ENCODE measurements around the gene KLRC2.
"Not testable (repeated sequence)": the region's sequence is repeated elsewhere in the genome, so short reads cannot be mapped to it uniquely, and the experiment has no call there.

The KLRC2 gene

GRCh38 chr12:10435816-10436215 lies at the start of gene KLRC2:
Gene KLRC2, minus strand, starts transcription at chr12:10436010. Its CDS starts 24 bp downstream, at chr12:10435986.
- H3K9me3 Mint-ChIP-seq, H3K36me3 Mint-ChIP-seq, H3K4me3 Mint-ChIP-seq: not testable (repeated sequence)

GRCh38 chr12:10481901-10482300 lies 46.1 kb upstream of the KLRC2 start:
- not testable (repeated sequence) for H3K9me3 Mint-ChIP-seq, H3K27me3 Mint-ChIP-seq, H3K27ac Mint-ChIP-seq, H3K36me3 Mint-ChIP-seq, H3K4me3 Mint-ChIP-seq, H3K4me1 Mint-ChIP-seq

More at GRCh38 chr12:10435816-10436215, at the start of gene KLRC2:
- not testable (repeated sequence) for H3K27me3 Mint-ChIP-seq, H3K4me1 Mint-ChIP-seq, H3K27ac Mint-ChIP-seq

- H3K4me3 Mint-ChIP-seq, H3K4me1 Mint-ChIP-seq, H3K36me3 Mint-ChIP-seq, H3K9me3 Mint-ChIP-seq, H3K27me3 Mint-ChIP-seq, H3K27ac Mint-ChIP-seq: not testable (repeated sequence)
Measured at GRCh38 chr12:10472808-10473207, 37.0 kb upstream of the KLRC2 start.

- H3K36me3 Mint-ChIP-seq = no peaks in the 10 kb centered on the region
- H3K9me3 Mint-ChIP-seq = no peaks in the 10 kb centered on the region
- peaks cover 19% of the 10 kb centered on the region for H3K27me3 Mint-ChIP-seq
- H3K4me3 Mint-ChIP-seq = no peak overlapping the region
- no peak overlapping the region for H3K27ac Mint-ChIP-seq
- no peaks in the 10 kb centered on the region for H3K4me1 Mint-ChIP-seq
Measured at GRCh38 chr12:10469701-10470100, 33.9 kb upstream of the KLRC2 start.

- no peaks in the 10 kb centered on the region for H3K36me3 Mint-ChIP-seq
- H3K9me3 Mint-ChIP-seq = peaks cover 11% of the 10 kb centered on the region
- H3K4me1 Mint-ChIP-seq = no peaks in the 10 kb centered on the region
- no peak overlapping the region for H3K4me3 Mint-ChIP-seq
- H3K27me3 Mint-ChIP-seq = peaks cover 28% of the 10 kb centered on the region
- no peak overlapping the region for H3K27ac Mint-ChIP-seq
Measured at GRCh38 chr12:10466311-10466710, 30.5 kb upstream of the KLRC2 start.

- H3K36me3 Mint-ChIP-seq = no peaks in the 10 kb centered on the region
- no peak overlapping the region for H3K27ac Mint-ChIP-seq
- peaks cover 7% of the 10 kb centered on the region for H3K27me3 Mint-ChIP-seq
- H3K4me3 Mint-ChIP-seq = no peak overlapping the region
- peaks cover 17% of the 10 kb centered on the region for H3K9me3 Mint-ChIP-seq
- no peaks in the 10 kb centered on the region for H3K4me1 Mint-ChIP-seq
Measured at GRCh38 chr12:10457760-10458159, 21.9 kb upstream of the KLRC2 start.

- H3K4me3 Mint-ChIP-seq = no peak overlapping the region
- peaks cover 5% of the 10 kb centered on the region for H3K27me3 Mint-ChIP-seq
- H3K9me3 Mint-ChIP-seq = peaks cover 12% of the 10 kb centered on the region
- H3K36me3 Mint-ChIP-seq = no peaks in the 10 kb centered on the region
- no peak overlapping the region for H3K27ac Mint-ChIP-seq
- no peaks in the 10 kb centered on the region for H3K4me1 Mint-ChIP-seq
Measured at GRCh38 chr12:10456856-10457255, 21.0 kb upstream of the KLRC2 start.

- no peaks in the 10 kb centered on the region for H3K36me3 Mint-ChIP-seq
- peaks cover 9% of the 10 kb centered on the region for H3K9me3 Mint-ChIP-seq
- H3K27ac Mint-ChIP-seq = no peak overlapping the region
- H3K4me1 Mint-ChIP-seq = no peaks in the 10 kb centered on the region
- H3K4me3 Mint-ChIP-seq = no peak overlapping the region
- peaks cover 4% of the 10 kb centered on the region for H3K27me3 Mint-ChIP-seq
Measured at GRCh38 chr12:10455766-10456165, 20.0 kb upstream of the KLRC2 start.

GRCh38 chr12:10454531-10454930 lies 18.7 kb upstream of the KLRC2 start:
- Mint-ChIP-seq H3K27me3 (peaks cover 6% of the 10 kb centered on the region), H3K36me3 (no peaks in the 10 kb centered on the region), H3K4me1 (no peaks in the 10 kb centered on the region), H3K27ac (no peak overlapping the region), H3K4me3 (no peak overlapping the region), H3K9me3 (peaks cover 9% of the 10 kb centered on the region)

- no peak within 1 kb of the TSS for H3K4me3 Mint-ChIP-seq
- no peak within 1 kb of the TSS for H3K27ac Mint-ChIP-seq
- H3K4me1 Mint-ChIP-seq = no peaks in the 10 kb centered on the region
- peaks cover 7% of the 10 kb centered on the region for H3K27me3 Mint-ChIP-seq
- H3K9me3 Mint-ChIP-seq = peaks cover 9% of the 10 kb centered on the region
- no peaks in the 10 kb centered on the region for H3K36me3 Mint-ChIP-seq
Measured at GRCh38 chr12:10453156-10453555, 17.3 kb upstream of the KLRC2 start, which contains the start of gene KLRC1. Gene KLRC1, minus strand, starts transcription at chr12:10453377. Its CDS starts 2,221 bp downstream, at chr12:10451156.

- no peaks in the 10 kb centered on the region for H3K36me3 Mint-ChIP-seq
- H3K27me3 Mint-ChIP-seq = peaks cover 7% of the 10 kb centered on the region
- no peaks in the 10 kb centered on the region for H3K9me3 Mint-ChIP-seq
- no peak overlapping the region for H3K4me3 Mint-ChIP-seq
- H3K27ac Mint-ChIP-seq = no peak overlapping the region
- H3K4me1 Mint-ChIP-seq = no peaks in the 10 kb centered on the region
Measured at GRCh38 chr12:10448236-10448635, 12.4 kb upstream of the KLRC2 start.

- H3K36me3 Mint-ChIP-seq, H3K27me3 Mint-ChIP-seq, H3K9me3 Mint-ChIP-seq, H3K4me3 Mint-ChIP-seq, H3K4me1 Mint-ChIP-seq, H3K27ac Mint-ChIP-seq: not testable (repeated sequence)
Measured at GRCh38 chr12:10446052-10446451, 10.2 kb upstream of the KLRC2 start.

GRCh38 chr12:10441144-10441543 lies 5.3 kb upstream of the KLRC2 start:
- not testable (repeated sequence) for H3K27me3 Mint-ChIP-seq, H3K36me3 Mint-ChIP-seq, H3K9me3 Mint-ChIP-seq, H3K4me3 Mint-ChIP-seq, H3K4me1 Mint-ChIP-seq, H3K27ac Mint-ChIP-seq

GRCh38 chr12:10439608-10440274 lies 3.9 kb upstream of the KLRC2 start:
- H3K9me3 Mint-ChIP-seq, H3K36me3 Mint-ChIP-seq, H3K4me1 Mint-ChIP-seq, H3K4me3 Mint-ChIP-seq, H3K27ac Mint-ChIP-seq, H3K27me3 Mint-ChIP-seq: not testable (repeated sequence)

- H3K27ac Mint-ChIP-seq, H3K36me3 Mint-ChIP-seq, H3K4me1 Mint-ChIP-seq, H3K9me3 Mint-ChIP-seq, H3K27me3 Mint-ChIP-seq, H3K4me3 Mint-ChIP-seq: not testable (repeated sequence)
Measured at GRCh38 chr12:10437601-10438000, 1.8 kb upstream of the KLRC2 start.

- not testable (repeated sequence) for H3K4me1 Mint-ChIP-seq, H3K27me3 Mint-ChIP-seq, H3K27ac Mint-ChIP-seq, H3K4me3 Mint-ChIP-seq, H3K9me3 Mint-ChIP-seq, H3K36me3 Mint-ChIP-seq
Measured at GRCh38 chr12:10430623-10431022, 5.2 kb downstream of the KLRC2 start.

- H3K27ac Mint-ChIP-seq, H3K27me3 Mint-ChIP-seq, H3K36me3 Mint-ChIP-seq, H3K4me1 Mint-ChIP-seq, H3K9me3 Mint-ChIP-seq, H3K4me3 Mint-ChIP-seq: not testable (repeated sequence)
Measured at GRCh38 chr12:10425938-10426337, 9.9 kb downstream of the KLRC2 start.
